Parathyroid adenoma (tissue), 2 donors: Measurements from ENCODE around the gene DENND1B.

Experiments used
- H2AFZ ChIP-seq: fragments of 300-600 bp; sonication (generic); one replicate; pipeline ENCODE4 v1.7.0; 2017; ENCODE audit warnings: antibody characterized with exemption, mild to moderate bottlenecking
- H3K27ac ChIP-seq: fragments of 300-600 bp; sonication (generic); one replicate; pipeline ENCODE4 v1.7.0; 2017
- H3K27me3 ChIP-seq: fragments of 300-600 bp; sonication (generic); one replicate; pipeline ENCODE4 v1.7.0; 2017; ENCODE audit warnings: low read length; ENCODE audit not compliant: control insufficient read depth, insufficient read depth
- H3K36me3 ChIP-seq: fragments of 300-600 bp; sonication (generic); one replicate; pipeline ENCODE4 v1.7.0; 2017; ENCODE audit warnings: low read length; ENCODE audit not compliant: control insufficient read depth, insufficient read depth
- H3K4me1 ChIP-seq: fragments of 300-600 bp; sonication (generic); one replicate; pipeline ENCODE4 v1.7.0; 2017; ENCODE audit warnings: control low read depth
- H3K4me2 ChIP-seq: fragments of 300-600 bp; sonication (generic); one replicate; pipeline ENCODE4 v1.7.0; 2017; ENCODE audit warnings: low read length
- H3K4me3 ChIP-seq: fragments of 300-600 bp; sonication (generic); one replicate; pipeline ENCODE4 v1.7.0; 2017; ENCODE audit warnings: low read depth, low read length
- H3K79me2 ChIP-seq: fragments of 300-600 bp; sonication (generic); one replicate; pipeline ENCODE4 v1.7.0; 2017; ENCODE audit warnings: control low read depth
- H3K9ac ChIP-seq: fragments of 300-600 bp; sonication (generic); one replicate; pipeline ENCODE4 v1.7.0; 2017; ENCODE audit warnings: mild to moderate bottlenecking
- H3K9me3 ChIP-seq: fragments of 300-600 bp; sonication (generic); one replicate; pipeline ENCODE4 v1.7.0; 2017; ENCODE audit warnings: low read length; ENCODE audit not compliant: control insufficient read depth
- TF ChIP-seq, protein P1 (sequence below): fragments of 300-600 bp; sonication (generic); IDR thresholded peaks from one replicate; pipeline ENCODE4 v1.7.0; 2017; ENCODE audit warnings: antibody characterized with exemption, mild to moderate bottlenecking
- donor health status: primary hyperparathyroidism.

Gene DENND1B

GRCh38 chr1:197546989-197547388, 228.3 kb downstream of the DENND1B start:
- Histone ChIP-seq H3K4me1 (no peaks in the 10 kb centered on the region), H3K79me2 (no peaks in the 10 kb centered on the region), H3K9me3 (no peaks in the 10 kb centered on the region), H3K4me2 (no peak overlapping the region), H3K9ac (no peak overlapping the region), H3K4me3 (no peak overlapping the region), H2AFZ (no peak overlapping the region), H3K27me3 (no peaks in the 10 kb centered on the region), H3K36me3 (no peaks in the 10 kb centered on the region), H3K27ac (no peak overlapping the region)
- TF ChIP-seq, protein P1, sequence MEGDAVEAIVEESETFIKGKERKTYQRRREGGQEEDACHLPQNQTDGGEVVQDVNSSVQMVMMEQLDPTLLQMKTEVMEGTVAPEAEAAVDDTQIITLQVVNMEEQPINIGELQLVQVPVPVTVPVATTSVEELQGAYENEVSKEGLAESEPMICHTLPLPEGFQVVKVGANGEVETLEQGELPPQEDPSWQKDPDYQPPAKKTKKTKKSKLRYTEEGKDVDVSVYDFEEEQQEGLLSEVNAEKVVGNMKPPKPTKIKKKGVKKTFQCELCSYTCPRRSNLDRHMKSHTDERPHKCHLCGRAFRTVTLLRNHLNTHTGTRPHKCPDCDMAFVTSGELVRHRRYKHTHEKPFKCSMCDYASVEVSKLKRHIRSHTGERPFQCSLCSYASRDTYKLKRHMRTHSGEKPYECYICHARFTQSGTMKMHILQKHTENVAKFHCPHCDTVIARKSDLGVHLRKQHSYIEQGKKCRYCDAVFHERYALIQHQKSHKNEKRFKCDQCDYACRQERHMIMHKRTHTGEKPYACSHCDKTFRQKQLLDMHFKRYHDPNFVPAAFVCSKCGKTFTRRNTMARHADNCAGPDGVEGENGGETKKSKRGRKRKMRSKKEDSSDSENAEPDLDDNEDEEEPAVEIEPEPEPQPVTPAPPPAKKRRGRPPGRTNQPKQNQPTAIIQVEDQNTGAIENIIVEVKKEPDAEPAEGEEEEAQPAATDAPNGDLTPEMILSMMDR, result no peak

- H3K4me1 ChIP-seq, result no peaks in the 10 kb centered on the region
- no peaks in the 10 kb centered on the region for H3K79me2 ChIP-seq
- H3K9ac ChIP-seq, result no peak overlapping the region
- H3K36me3 ChIP-seq, result no peaks in the 10 kb centered on the region
- H3K4me3 ChIP-seq, result no peak overlapping the region
- H3K27ac ChIP-seq, result no peak overlapping the region
- TF ChIP-seq, protein P1, result no peak
- no peaks in the 10 kb centered on the region for H3K9me3 ChIP-seq
- no peaks in the 10 kb centered on the region for H3K27me3 ChIP-seq
- no peak overlapping the region for H2AFZ ChIP-seq
- no peak overlapping the region for H3K4me2 ChIP-seq
These were observed 230.7 kb downstream of the DENND1B start for GRCh38 chr1:197544553-197544952.

DNA sequence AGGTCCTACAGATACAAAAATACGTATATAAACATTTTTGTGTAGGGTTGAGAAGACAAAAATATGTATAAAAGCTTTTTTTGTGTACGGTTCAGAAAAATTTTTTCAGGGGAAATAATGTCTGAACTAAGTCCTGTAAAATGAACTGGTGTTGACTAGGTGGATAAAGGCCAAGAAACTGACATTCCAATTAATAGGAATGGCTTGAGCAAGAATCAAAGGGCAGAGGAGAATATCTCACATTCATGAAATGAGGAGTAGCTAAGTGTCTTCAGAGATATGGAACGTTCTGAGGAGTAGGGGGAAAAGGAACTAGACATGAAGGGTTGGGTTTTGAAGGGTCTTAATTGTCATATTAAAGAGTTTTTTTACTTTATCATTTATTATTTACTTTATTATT, 231.2 kb downstream of the DENND1B start:
- H2AFZ ChIP-seq, result no peak overlapping the region
- no peak overlapping the region for H3K4me2 ChIP-seq
- H3K27ac ChIP-seq, result no peak overlapping the region
- H3K79me2 ChIP-seq, result no peaks in the 10 kb centered on the region
- H3K4me3 ChIP-seq, result no peak overlapping the region
- no peaks in the 10 kb centered on the region for H3K36me3 ChIP-seq
- TF ChIP-seq, protein P1, result no peak
- H3K9me3 ChIP-seq, result no peaks in the 10 kb centered on the region
- no peak overlapping the region for H3K9ac ChIP-seq
- H3K27me3 ChIP-seq, result no peaks in the 10 kb centered on the region
- H3K4me1 ChIP-seq, result no peaks in the 10 kb centered on the region

DNA sequence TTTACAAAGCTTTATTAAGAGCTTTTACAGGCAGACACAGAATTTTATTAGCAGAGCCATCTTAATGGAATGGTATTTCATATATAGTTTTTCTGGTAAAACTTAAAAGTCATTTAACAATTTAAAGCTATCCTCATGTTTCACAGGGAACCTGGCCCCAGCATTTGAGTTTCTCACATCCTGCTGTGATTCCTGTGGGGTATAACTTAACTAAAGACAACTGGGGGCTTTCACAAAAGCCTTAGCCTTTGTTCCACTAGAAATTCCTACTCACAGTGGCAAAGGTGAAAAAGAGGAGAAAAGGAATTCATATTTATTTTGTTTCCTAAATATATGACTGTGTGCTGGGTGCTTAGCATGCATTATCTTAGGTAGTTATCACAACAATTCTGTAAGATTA, 233.9 kb downstream of the DENND1B start:
- H3K36me3 ChIP-seq, result no peaks in the 10 kb centered on the region
- no peaks in the 10 kb centered on the region for H3K4me1 ChIP-seq
- no peak overlapping the region for H3K4me3 ChIP-seq
- no peak overlapping the region for H3K27ac ChIP-seq
- no peak overlapping the region for H2AFZ ChIP-seq
- no peaks in the 10 kb centered on the region for H3K79me2 ChIP-seq
- TF ChIP-seq, protein P1, result no peak
- H3K9ac ChIP-seq, result no peak overlapping the region
- no peaks in the 10 kb centered on the region for H3K9me3 ChIP-seq
- H3K27me3 ChIP-seq, result no peaks in the 10 kb centered on the region
- H3K4me2 ChIP-seq, result no peak overlapping the region

GRCh38 chr1:197526736-197527371, 248.4 kb downstream of the DENND1B start:
- Histone ChIP-seq H3K4me3 (no peak overlapping the region), H3K27ac (no peak overlapping the region), H3K4me2 (no peak overlapping the region), H3K36me3 (no peaks in the 10 kb centered on the region), H2AFZ (no peak overlapping the region), H3K9me3 (no peaks in the 10 kb centered on the region), H3K79me2 (no peaks in the 10 kb centered on the region), H3K9ac (no peak overlapping the region), H3K4me1 (no peaks in the 10 kb centered on the region), H3K27me3 (no peaks in the 10 kb centered on the region)
- TF ChIP-seq, protein P1, result peak; percentile 62
